SK-N-MC (cell line): ENCODE measurements around the gene ANO3.

ENCODE experiments used
- EZH2 ChIP-seq: fragments of 200-600 bp; sonication (generic); IDR thresholded peaks from one replicate; pipeline ENCODE4 v1.6.1; 2017; ENCODE audit warnings: antibody characterized with exemption
- FOXP2 ChIP-seq: optimal IDR thresholded peaks from 2 replicates; pipeline ENCODE3; 2011; ENCODE audit warnings: mild to moderate bottlenecking, moderate library complexity; ENCODE audit not compliant: insufficient read depth; ENCODE audit errors: extremely low read length, control extremely low read depth
- POLR2AphosphoS5 ChIP-seq: IDR thresholded peaks from 2 replicates; pipeline ENCODE4 v1.6.1; 2012; ENCODE audit warnings: mild to moderate bottlenecking, low read depth, low read length, borderline replicate concordance

DNA sequence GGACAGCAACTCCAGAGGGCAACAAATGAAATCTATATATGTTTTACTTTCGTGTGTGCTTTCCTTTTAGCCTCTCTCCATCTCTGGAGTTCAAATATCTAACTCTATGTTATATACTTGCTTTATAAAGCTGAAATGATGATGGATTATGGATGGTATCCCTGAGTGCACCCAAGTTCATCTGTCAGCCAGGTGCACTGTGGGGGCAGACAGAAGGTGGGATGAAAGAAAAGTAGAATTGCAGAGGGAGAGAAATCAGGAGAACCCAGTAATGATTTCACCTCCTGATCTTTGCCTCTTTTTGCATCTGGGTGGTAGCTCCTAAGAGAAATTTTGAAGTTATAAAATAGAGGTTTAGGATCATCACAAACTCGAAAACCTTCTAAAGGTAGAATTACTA, 237.7 kb downstream of the ANO3 start:
- TF ChIP-seq POLR2AphosphoS5 (no peak), FOXP2 (no peak), EZH2 (no peak)
